ENCODE measurements around the gene MLST8.
A peak's percentile ranks its signal among the peaks of the same experiment; 100 is the strongest.
"Not testable (repeated sequence)": the region's sequence is repeated elsewhere in the genome, so short reads cannot be mapped to it uniquely, and the experiment has no call there.

Gene MLST8

DNA sequence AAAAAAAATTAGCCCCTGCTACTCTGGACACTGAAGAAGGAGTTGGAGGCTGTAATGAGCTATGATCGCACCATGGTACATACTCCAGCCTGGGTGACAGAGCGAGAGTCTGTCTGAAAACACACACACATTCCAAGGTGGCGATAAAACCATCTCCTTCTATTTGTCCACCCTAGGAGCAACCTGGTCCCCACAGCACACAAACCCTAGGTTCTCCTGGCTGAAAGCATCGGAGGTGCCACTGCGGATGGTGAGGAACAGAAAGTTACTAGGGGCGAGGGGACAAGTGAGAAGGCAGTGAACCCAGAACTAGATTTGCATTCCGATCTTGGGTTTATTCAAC lies 47.5 kb downstream of the MLST8 start:
- H3K27me3 ChIP-seq (ENCODE audit: insufficient read depth, low read depth), result no peaks in the 10 kb centered on the region
- H3K36me3 ChIP-seq (ENCODE audit: insufficient read depth), result peaks cover 27% of the 10 kb centered on the region; the same call in 1 of the 2 replicates
- H4K20me1 ChIP-seq (ENCODE audit: insufficient read depth), result no peaks in the 10 kb centered on the region
- no peak overlapping the region for H3K4me3 ChIP-seq (IDR thresholded peaks at IDR 0.05; ENCODE audit: insufficient read depth, low read depth, low read length)
- H2AFZ ChIP-seq (ENCODE audit: low read depth), result no peak overlapping the region
- no peak overlapping the region for H3K4me2 ChIP-seq
- H3K27ac ChIP-seq, result peak overlapping the region; percentile 88; the same call in 1 of the 2 replicates
- H3K4me1 ChIP-seq (ENCODE audit: low read depth, poor library complexity, severe bottlenecking), result peaks cover 29% of the 10 kb centered on the region
- no peak overlapping the region; the same call in 1 of the 2 replicates for H3K9ac ChIP-seq
- TF ChIP-seq, protein P1, sequence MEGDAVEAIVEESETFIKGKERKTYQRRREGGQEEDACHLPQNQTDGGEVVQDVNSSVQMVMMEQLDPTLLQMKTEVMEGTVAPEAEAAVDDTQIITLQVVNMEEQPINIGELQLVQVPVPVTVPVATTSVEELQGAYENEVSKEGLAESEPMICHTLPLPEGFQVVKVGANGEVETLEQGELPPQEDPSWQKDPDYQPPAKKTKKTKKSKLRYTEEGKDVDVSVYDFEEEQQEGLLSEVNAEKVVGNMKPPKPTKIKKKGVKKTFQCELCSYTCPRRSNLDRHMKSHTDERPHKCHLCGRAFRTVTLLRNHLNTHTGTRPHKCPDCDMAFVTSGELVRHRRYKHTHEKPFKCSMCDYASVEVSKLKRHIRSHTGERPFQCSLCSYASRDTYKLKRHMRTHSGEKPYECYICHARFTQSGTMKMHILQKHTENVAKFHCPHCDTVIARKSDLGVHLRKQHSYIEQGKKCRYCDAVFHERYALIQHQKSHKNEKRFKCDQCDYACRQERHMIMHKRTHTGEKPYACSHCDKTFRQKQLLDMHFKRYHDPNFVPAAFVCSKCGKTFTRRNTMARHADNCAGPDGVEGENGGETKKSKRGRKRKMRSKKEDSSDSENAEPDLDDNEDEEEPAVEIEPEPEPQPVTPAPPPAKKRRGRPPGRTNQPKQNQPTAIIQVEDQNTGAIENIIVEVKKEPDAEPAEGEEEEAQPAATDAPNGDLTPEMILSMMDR (conservative IDR thresholded peaks at IDR 0.05; ENCODE audit: low read depth, low read length), result no peak
- peaks cover 30% of the 10 kb centered on the region for H3K79me2 ChIP-seq (ENCODE audit: insufficient read depth, low read depth)

- Histone ChIP-seq H2AFZ (ENCODE audit: low read depth) (no peak overlapping the region), H3K9ac (no peak overlapping the region), H3K27ac (peak overlapping the region; percentile 88; the same call in 1 of the 2 replicates), H3K4me1 (ENCODE audit: low read depth, poor library complexity, severe bottlenecking) (peaks cover 29% of the 10 kb centered on the region), H4K20me1 (ENCODE audit: insufficient read depth) (no peaks in the 10 kb centered on the region), H3K4me3 (IDR thresholded peaks at IDR 0.05; ENCODE audit: insufficient read depth, low read depth, low read length) (no peak overlapping the region), H3K36me3 (ENCODE audit: insufficient read depth) (peaks cover 32% of the 10 kb centered on the region; the same call in 1 of the 2 replicates), H3K27me3 (ENCODE audit: insufficient read depth, low read depth) (no peaks in the 10 kb centered on the region), H3K4me2 (no peak overlapping the region), H3K79me2 (ENCODE audit: insufficient read depth, low read depth) (peaks cover 31% of the 10 kb centered on the region)
- TF ChIP-seq, protein P1 (conservative IDR thresholded peaks at IDR 0.05; ENCODE audit: low read depth, low read length), result no peak
Measured at GRCh38 chr16:2253293-2253692, 48.0 kb downstream of the MLST8 start.

GRCh38 chr16:2256531-2257140 lies 51.4 kb downstream of the MLST8 start:
- Histone ChIP-seq H3K4me2 (no peak overlapping the region), H4K20me1 (ENCODE audit: insufficient read depth) (no peaks in the 10 kb centered on the region), H3K9ac (no peak overlapping the region), H3K36me3 (ENCODE audit: insufficient read depth) (peaks cover 42% of the 10 kb centered on the region; the same call in 1 of the 2 replicates), H3K4me3 (IDR thresholded peaks at IDR 0.05; ENCODE audit: insufficient read depth, low read depth, low read length) (no peak overlapping the region), H3K27ac (no peak overlapping the region), H2AFZ (ENCODE audit: low read depth) (no peak overlapping the region), H3K27me3 (ENCODE audit: insufficient read depth, low read depth) (no peaks in the 10 kb centered on the region), H3K4me1 (ENCODE audit: low read depth, poor library complexity, severe bottlenecking) (peaks cover 14% of the 10 kb centered on the region), H3K79me2 (ENCODE audit: insufficient read depth, low read depth) (peaks cover 34% of the 10 kb centered on the region; the same call in 1 of the 2 replicates)
- TF ChIP-seq, protein P1 (conservative IDR thresholded peaks at IDR 0.05; ENCODE audit: low read depth, low read length), result no peak

GRCh38 chr16:2257726-2258125 lies 52.5 kb downstream of the MLST8 start:
- Histone ChIP-seq H3K27ac (no peak overlapping the region), H2AFZ (ENCODE audit: low read depth) (no peak overlapping the region), H3K9ac (no peak overlapping the region), H3K4me2 (no peak overlapping the region), H4K20me1 (ENCODE audit: insufficient read depth) (no peaks in the 10 kb centered on the region), H3K27me3 (ENCODE audit: insufficient read depth, low read depth) (0 out of 2 replicates have a peak, but pooled peaks cover 6% of the 10 kb centered on the region), H3K36me3 (ENCODE audit: insufficient read depth) (peaks cover 51% of the 10 kb centered on the region; the same call in 1 of the 2 replicates), H3K4me1 (ENCODE audit: low read depth, poor library complexity, severe bottlenecking) (peaks cover 3% of the 10 kb centered on the region), H3K79me2 (ENCODE audit: insufficient read depth, low read depth) (peaks cover 45% of the 10 kb centered on the region; the same call in 1 of the 2 replicates), H3K4me3 (IDR thresholded peaks at IDR 0.05; ENCODE audit: insufficient read depth, low read depth, low read length) (no peak overlapping the region)
- TF ChIP-seq, protein P1 (conservative IDR thresholded peaks at IDR 0.05; ENCODE audit: low read depth, low read length), result no peak

DNA sequence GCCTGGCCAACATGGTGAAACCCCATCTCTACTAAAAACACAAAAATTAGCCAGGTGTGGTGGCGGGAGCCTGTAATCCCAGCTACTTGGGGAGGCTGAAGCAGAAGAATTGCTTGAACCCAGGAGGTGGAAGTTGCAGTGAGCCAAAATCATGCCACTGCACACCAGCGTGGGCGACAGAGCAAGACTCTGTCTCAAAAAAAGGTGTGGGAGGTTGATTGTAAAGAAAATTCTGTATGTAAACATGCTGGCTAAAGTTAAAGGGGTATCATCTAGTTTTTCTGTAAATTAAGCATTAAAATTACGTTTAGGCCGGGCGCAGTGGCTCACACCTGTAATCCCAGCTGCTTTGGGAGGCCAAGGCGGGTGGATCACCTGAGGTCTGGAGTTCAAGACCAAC lies 53.3 kb downstream of the MLST8 start:
- H4K20me1 ChIP-seq (ENCODE audit: insufficient read depth); H3K4me1 ChIP-seq (ENCODE audit: low read depth, poor library complexity, severe bottlenecking); H2AFZ ChIP-seq (ENCODE audit: low read depth); H3K27me3 ChIP-seq (ENCODE audit: insufficient read depth, low read depth); H3K9ac ChIP-seq; H3K4me3 ChIP-seq (IDR thresholded peaks at IDR 0.05; ENCODE audit: insufficient read depth, low read depth, low read length); H3K27ac ChIP-seq; H3K4me2 ChIP-seq: not testable (repeated sequence)
- Histone ChIP-seq H3K36me3 (ENCODE audit: insufficient read depth) (peaks cover 53% of the 10 kb centered on the region; the same call in 1 of the 2 replicates), H3K79me2 (ENCODE audit: insufficient read depth, low read depth) (peaks cover 53% of the 10 kb centered on the region)

Measured in KMS-11 (cell line).